T-helper 2 cell (primary cell): ENCODE data around the gene ZNF599.
"Not testable (repeated sequence)": the region's sequence is repeated elsewhere in the genome, so short reads cannot be mapped to it uniquely, and the experiment has no call there.

ENCODE experiments used
- DNase-seq, 5 experiments: peaks; one replicate each; pipeline versions ENCODE4 v3.0.0 to v3.0.0-alpha.2; 2012 to 2022
- total RNA-seq, 2 donors: gene quantifications; one replicate each; lab custom pipeline; 2026; lab: John Stamatoyannopoulos, UW

ZNF599 gene
- total RNA-seq: 3.1 to 5.1 reads per million in 2 donors

- DNase-seq: peak; percentile 71 to 94 (median 81)
Observed at GRCh38 chr19:34772697-34773554, at the start of gene ZNF599. ZNF599 (minus strand) TSS chr19:34773215; CDS start chr19:34772841, 374 bp downstream.

- no peak for DNase-seq
Observed at GRCh38 chr19:34818270-34818669, 45.3 kb upstream of the ZNF599 start.

- no peak for DNase-seq
Observed at GRCh38 chr19:34816708-34817107, 43.7 kb upstream of the ZNF599 start.

- no peak for DNase-seq
Observed at GRCh38 chr19:34808566-34808965, 35.6 kb upstream of the ZNF599 start.

- no peak for DNase-seq
Observed at GRCh38 chr19:34806976-34807860, 34.2 kb upstream of the ZNF599 start.

GRCh38 chr19:34804115-34804514 is 31.1 kb upstream of the ZNF599 start:
- no peak for DNase-seq

GRCh38 chr19:34796953-34797352 is 23.9 kb upstream of the ZNF599 start:
- DNase-seq: not testable (repeated sequence)

GRCh38 chr19:34794066-34794960 is 21.3 kb upstream of the ZNF599 start:
- no peak for DNase-seq

- DNase-seq: no peak
Observed at GRCh38 chr19:34793565-34793964, 20.6 kb upstream of the ZNF599 start.

GRCh38 chr19:34788074-34788473 is 15.1 kb upstream of the ZNF599 start:
- DNase-seq: no peak

- no peak for DNase-seq
Observed at GRCh38 chr19:34787059-34787824, 14.2 kb upstream of the ZNF599 start.

GRCh38 chr19:34786236-34786635 is 13.2 kb upstream of the ZNF599 start:
- DNase-seq: no peak

GRCh38 chr19:34779652-34780051 is 6.6 kb upstream of the ZNF599 start:
- DNase-seq: no peak

- no peak for DNase-seq
Observed at GRCh38 chr19:34778342-34778741, 5.3 kb upstream of the ZNF599 start.

- no peak for DNase-seq
Observed at GRCh38 chr19:34774857-34775256, 1.8 kb upstream of the ZNF599 start.

- DNase-seq: no peak
Observed at GRCh38 chr19:34773555-34773864, 495 bp upstream of the ZNF599 start.

- DNase-seq: no peak
Observed at GRCh38 chr19:34767951-34768350, 5.1 kb downstream of the ZNF599 start.

GRCh38 chr19:34766386-34766785 is 6.6 kb downstream of the ZNF599 start:
- no peak for DNase-seq

GRCh38 chr19:34759218-34759917 is 13.6 kb downstream of the ZNF599 start:
- DNase-seq: no peak

GRCh38 chr19:34757441-34757840 is 15.6 kb downstream of the ZNF599 start:
- no peak for DNase-seq
